ENCODE results near the gene PTPRD.

PTPRD gene

GRCh38 chr9:8905731-8906130 lies 1707.1 kb downstream of the PTPRD start:
- DNase-seq (ENCODE audit: low read depth in 2 of 2): no peak

DNA sequence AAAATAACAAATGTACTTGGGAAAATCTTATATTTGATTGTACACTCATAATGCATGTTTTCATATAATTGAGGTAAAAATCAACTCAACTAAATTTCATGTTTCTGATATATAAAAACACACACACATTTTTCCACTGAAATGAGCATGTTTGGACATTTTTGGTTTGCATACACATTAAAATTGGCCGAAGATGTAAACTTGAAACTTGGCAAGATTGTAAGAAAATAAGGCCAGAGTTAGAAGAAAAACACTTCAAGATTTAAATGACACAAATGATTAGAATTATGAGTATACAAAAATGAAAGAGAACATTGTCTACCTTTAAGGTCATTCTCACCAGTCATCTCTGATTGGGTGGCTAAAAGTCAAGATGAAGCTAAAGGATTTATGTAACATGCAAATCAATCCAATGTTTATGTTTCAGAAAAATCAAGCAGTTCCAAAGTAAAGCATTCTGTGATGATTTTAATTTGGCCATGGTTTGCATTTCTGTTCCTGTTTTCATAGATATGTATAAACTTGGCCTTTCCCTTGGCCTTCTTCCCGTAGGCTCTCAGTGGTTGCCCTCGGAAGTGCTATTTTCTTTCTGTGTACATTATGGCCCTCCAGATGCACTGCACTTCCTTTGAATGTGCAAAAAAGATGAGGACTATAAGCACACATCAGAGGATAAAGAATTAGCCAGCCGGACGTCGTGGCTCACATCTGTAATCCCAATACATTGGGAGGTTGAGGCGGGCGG lies 1707.9 kb downstream of the PTPRD start:
- no peak for DNase-seq (ENCODE audit: low read depth in 2 of 2)

DNA sequence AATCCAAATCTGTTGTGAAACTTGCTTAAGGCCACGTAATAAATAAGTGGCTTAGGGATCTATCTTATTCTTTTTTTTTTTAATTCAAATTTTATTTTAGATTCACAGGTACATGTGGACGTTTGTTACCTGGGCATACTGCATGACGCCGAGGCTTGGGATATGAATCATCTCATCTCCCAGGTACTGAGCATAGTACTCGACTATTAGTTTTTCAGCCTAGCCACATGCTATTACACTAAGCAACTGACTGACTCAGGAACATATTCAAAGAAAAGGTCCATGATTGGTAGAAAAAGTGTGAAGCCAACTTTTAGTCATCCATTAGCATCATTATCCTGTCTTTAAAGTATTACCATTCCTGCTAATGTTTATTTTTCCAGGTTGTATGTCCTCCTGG lies 1709.7 kb downstream of the PTPRD start:
- no peak for DNase-seq (ENCODE audit: low read depth in 2 of 2)

- no peak for DNase-seq (ENCODE audit: low read depth in 2 of 2)
These were observed 1711.7 kb downstream of the PTPRD start for GRCh38 chr9:8901146-8901545.

- no peak for DNase-seq (ENCODE audit: low read depth in 2 of 2)
These were observed 1713.3 kb downstream of the PTPRD start for GRCh38 chr9:8899511-8899910.

DNA sequence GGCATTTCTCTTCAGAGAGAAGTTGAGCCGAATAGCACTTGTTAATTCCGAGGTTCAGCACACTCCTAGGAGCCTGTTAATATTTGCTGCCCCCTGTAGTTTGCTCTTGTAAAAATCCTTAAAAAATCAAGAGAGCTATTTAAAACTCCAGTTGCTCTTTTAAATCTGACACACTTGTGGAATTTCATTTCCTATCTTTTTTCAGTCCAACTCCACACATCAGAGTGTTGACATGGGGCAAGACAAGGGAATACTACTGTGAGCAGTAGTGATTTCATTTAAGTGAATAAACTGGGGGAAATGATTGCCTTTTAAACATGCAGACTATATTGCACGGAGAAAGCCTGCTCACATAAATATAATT lies 1717.0 kb downstream of the PTPRD start:
- DNase-seq (ENCODE audit: low read depth in 2 of 2): no peak

DNA sequence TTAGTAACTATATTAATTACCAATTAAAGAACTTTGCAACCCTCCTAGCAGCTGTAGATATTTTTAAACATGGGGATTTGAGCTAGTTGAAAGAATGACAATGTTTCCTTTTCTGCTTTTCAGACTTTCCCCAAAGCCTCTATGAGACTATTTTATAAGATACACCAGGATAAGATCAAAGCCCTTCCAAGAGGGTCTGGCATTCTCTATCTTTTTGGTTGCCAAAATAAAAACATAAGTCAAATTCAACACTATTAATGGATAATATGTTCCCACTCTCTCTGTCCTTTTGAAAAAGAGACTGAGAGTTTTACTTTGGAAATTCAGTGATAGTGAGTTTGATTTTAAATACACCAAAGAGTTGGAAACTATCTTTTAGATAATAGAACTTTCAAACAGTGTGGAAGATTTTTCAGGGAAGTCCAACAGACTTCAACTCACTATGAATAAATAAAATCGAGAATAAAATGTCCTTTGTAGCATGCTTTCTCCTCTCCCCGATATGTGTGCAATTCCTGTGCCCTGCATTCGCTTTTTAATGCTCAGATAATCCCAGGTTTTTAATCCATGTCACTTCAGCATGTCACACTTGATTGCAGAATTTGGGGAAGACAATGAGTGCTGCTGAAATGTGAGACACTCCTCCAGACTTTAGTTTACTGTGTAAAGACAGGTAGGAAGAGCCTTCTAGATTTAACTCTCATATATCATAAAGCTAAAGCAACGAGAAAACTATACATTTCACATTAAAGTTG lies 1717.5 kb downstream of the PTPRD start:
- DNase-seq (ENCODE audit: low read depth in 2 of 2): no peak

DNA sequence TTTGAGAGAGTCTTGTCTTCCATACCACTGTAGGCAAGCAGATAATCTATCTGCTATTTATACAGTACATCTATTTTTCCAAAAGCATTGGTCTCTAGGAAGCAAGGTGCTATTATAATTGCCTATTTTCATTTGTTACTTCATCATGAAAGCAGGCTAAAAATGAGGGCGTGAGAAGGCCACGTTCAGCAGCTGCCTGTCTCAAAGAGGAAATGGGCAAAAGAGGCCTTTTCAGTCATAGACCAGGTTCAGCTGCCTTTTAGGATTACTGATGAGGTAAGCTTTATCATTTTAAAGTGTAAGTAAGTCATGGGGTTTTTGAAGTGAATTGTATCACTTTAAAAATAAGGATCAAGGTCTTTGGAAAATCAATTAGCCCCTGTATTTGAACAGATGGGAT lies 1722.1 kb downstream of the PTPRD start:
- no peak for DNase-seq (ENCODE audit: low read depth in 2 of 2)

- DNase-seq (ENCODE audit: low read depth in 2 of 2): no peak
These were observed 1723.7 kb downstream of the PTPRD start for GRCh38 chr9:8889100-8889499.

- no peak for DNase-seq (ENCODE audit: low read depth in 2 of 2)
These were observed 1724.2 kb downstream of the PTPRD start for GRCh38 chr9:8888591-8888990.

DNA sequence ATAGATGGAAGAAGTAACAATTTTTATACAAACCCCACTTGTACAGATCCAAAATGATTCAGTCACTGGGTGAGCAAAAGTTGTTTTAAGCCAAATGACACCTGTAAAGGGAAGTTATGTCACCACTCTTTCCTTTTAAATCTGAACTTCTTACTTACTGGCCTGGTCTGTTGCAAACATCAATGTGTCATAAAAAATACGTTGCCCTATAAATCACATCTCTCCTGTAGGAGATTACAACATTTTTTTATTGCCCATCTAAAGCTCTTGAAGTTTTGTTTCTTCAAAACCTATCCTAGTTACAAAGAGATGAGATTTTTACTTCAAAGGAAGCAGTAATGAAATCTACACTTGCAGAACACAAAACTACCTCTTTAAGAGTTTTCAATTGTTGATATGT lies 1725.4 kb downstream of the PTPRD start:
- DNase-seq (ENCODE audit: low read depth in 2 of 2): no peak

DNA sequence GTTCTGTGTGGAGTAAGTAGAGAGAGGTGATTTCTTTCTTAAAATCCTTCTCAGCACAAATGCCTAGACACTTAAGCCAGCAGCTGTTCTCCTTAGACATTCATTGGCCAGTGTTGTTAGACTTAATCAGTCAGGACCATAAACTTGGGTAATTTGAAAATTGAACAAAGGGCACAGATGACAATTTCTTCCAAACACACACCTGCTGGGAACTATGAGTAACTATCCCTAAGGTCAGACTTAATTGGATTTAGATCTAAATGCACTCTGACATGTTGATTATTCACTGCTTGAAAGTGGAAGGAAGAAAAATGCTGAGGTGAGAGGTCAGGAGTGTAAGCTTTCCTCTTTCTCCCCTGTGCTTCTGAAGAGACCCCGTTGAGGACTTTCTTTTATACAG lies 1729.5 kb downstream of the PTPRD start:
- no peak for DNase-seq (ENCODE audit: low read depth in 2 of 2)

GRCh38 chr9:8880060-8880459 lies 1732.7 kb downstream of the PTPRD start:
- no peak for DNase-seq (ENCODE audit: low read depth in 2 of 2)

DNA sequence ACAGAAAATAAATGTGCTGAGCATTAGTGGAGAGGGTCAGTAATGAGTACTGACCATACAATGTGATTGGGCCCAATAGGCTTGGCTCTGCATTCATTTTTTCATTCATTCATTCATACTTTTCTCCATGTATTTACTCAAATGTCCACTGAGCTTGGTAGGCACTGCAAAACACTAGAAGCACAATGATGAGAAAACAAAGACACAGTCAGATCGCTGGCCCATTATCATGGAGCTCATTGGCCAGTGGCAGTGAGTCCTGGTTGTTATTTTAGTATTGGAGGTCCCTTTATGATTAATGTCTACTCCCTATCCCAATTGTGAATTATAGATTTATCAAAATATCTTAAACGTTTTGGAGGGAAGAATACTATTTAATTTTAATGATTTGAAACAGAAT lies 1733.5 kb downstream of the PTPRD start:
- no peak for DNase-seq (ENCODE audit: low read depth in 2 of 2)

DNA sequence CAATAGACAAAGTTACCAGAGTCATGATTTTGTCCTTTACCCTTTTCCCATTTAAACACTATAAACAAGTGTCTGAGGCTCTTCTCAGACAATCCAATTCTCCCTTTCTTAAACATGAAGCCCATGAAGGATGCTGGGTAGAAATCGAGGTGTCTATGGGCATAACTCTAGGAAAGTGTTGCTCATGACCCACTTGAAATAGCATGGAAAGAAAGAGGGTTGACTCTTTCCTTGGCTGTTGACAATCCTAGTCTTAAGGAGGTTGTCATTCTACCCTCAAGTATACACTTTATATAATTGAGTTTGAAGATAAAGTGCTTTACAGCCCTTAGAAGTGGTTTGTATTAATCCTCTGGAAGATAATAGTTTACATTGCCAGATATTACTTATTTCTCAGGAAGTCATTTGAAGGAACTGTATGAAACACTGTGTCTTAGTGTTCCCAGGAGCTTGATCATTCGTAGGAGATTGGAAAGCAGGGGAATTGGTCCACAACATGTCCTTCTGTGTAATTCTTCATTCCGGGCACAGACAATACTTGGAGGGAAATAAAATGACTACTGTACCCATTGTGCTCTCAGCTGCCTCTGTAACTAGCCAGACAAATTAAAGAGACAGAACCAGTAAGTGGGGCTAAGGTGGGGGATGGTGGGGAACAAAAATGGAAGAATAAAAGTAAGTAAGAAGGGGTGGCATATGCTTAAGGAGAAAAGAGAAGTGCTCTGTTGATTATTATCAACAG lies 1734.9 kb downstream of the PTPRD start:
- DNase-seq (ENCODE audit: low read depth in 2 of 2): no peak

DNA sequence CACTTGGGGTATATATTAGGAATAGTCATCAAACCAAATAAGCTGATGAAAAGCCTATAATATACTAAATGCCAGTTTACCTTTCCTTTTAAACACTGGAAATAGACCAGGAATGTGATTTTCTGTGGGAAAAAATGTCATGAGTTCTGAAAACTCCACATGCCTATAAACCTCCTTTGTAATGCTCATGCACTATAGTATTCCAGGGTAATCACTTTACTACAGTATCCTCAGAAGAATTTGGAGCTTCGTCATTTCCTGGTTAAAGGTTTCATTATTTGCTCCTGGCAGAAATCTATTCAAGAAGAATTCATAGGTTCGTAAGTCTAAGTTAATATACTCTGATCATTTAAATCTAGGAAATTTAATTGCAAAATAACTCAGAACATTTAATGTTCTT lies 1736.5 kb downstream of the PTPRD start:
- no peak for DNase-seq (ENCODE audit: low read depth in 2 of 2)

DNA sequence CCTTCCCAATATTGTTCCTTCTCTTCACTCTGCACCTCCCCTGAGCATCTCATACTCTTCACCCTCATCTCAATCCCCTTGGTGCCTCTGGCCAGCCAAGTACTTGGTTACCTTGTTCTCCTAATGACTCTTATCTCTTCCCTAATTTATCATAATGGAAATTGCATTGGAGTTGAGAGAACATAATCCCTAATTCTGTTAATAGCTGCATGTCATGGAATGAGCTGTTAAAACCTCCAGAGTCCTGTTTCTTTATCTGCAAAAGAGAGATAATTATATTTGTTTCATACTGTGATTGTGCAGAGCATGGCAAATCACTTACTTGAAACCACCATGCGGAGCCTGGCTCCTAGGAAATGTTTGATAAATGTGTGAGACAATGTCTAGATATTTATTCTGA lies 1738.3 kb downstream of the PTPRD start:
- DNase-seq (ENCODE audit: low read depth in 2 of 2): no peak

DNA sequence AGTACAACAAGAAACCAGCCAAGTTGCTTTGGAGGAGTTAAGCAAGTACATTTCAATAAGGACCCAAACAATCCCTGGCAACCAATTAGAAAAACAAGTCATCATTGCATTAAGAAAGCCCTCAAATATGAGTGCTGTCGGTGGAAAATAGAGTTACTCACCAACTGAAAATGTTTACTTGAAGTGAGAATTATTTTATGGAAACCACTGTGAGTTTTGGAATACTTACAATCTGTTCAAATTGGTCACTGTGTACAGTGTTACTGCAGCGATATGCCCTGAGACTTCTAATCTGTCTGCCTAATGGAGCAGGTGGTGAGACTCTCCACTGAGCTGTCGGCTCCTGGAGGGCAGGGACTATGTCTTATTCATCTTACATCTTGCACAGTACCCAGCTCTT lies 1740.0 kb downstream of the PTPRD start:
- DNase-seq (ENCODE audit: low read depth in 2 of 2): no peak

- no peak for DNase-seq (ENCODE audit: low read depth in 2 of 2)
These were observed 1740.9 kb downstream of the PTPRD start for GRCh38 chr9:8871796-8872445.

GRCh38 chr9:8871396-8871795 lies 1741.4 kb downstream of the PTPRD start:
- no peak for DNase-seq (ENCODE audit: low read depth in 2 of 2)

DNA sequence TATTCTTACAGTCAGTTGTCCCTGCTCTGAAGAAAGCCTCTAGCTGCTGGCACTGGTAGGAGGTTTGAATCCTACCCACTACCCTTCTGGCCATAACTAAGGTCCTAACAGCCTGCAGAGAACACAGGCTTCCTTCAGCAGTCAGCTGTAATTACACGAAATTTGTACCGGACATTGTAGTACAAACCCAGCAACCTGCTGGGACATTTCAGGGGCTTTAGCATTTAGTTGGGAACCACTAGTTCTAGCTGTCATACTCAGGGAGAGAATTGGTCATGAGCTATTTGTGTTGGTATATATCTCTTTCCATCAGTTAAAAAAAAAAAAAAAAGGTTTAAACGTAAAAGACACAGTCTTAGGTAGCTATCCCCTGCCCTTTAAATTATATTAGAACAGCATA lies 1743.0 kb downstream of the PTPRD start:
- DNase-seq (ENCODE audit: low read depth in 2 of 2): no peak

- DNase-seq (ENCODE audit: low read depth in 2 of 2): no peak
These were observed 1744.2 kb downstream of the PTPRD start for GRCh38 chr9:8868632-8869031.
